K562 (cell line): ENCODE data around the gene ACTR3C. TPM values are rescaled to one million over a fixed set of nuclear protein-coding genes. Genes with fewer than 3 reads are reported as not detected.
A peak's percentile ranks its signal among the peaks of the same experiment; 100 is the strongest.

Source experiments
- EGR1 ChIP-seq: fragments of 450-650 bp; conservative IDR thresholded peaks from 2 replicates; pipeline ENCODE4 v1.6.1; 2017; ENCODE audit warnings: mild to moderate bottlenecking
- HNRNPLL ChIP-seq: fragments of 200-400 bp; formaldehyde crosslinking; IDR thresholded peaks from 2 replicates; pipeline ENCODE4 v1.6.1; 2017; ENCODE audit warnings: low read length, low read depth, mild to moderate bottlenecking; ENCODE audit not compliant: poor library complexity, severe bottlenecking
- KAT7 ChIP-seq: sonication (generic); formaldehyde crosslinking; IDR thresholded peaks from 2 replicates; pipeline ENCODE4 v1.8.0; 2022; ENCODE audit warnings: missing genetic modification reagents, mild to moderate bottlenecking, borderline replicate concordance
- L3MBTL2 ChIP-seq: fragments of 450-650 bp; IDR thresholded peaks from 2 replicates; pipeline ENCODE4 v1.6.1; 2016; ENCODE audit warnings: mild to moderate bottlenecking, moderate library complexity
- SP1 ChIP-seq: sonication (generic); formaldehyde crosslinking; IDR thresholded peaks from 2 replicates; pipeline ENCODE4 v1.8.1; 2022; ENCODE audit warnings: mild to moderate bottlenecking, missing genetic modification reagents
- ZEB2 ChIP-seq: fragments of 450-650 bp; IDR thresholded peaks from 2 replicates; pipeline ENCODE4 v1.6.1; 2016
- ZNF274 ChIP-seq: IDR thresholded peaks from 2 replicates; pipeline ENCODE4 v1.6.1; 2011; ENCODE audit warnings: low read depth, mild to moderate bottlenecking, low read length, moderate library complexity, borderline replicate concordance
- ZNF766 ChIP-seq: fragments of 200-800 bp; sonication (Bioruptor generic); conservative IDR thresholded peaks from 2 replicates; pipeline ENCODE4 v1.6.1; 2016; ENCODE audit warnings: missing genetic modification characterization, missing compliant biosample characterization
- polyA plus RNA-seq, 8 experiments: library from polyadenylated mRNA; depleted of rRNA in 4 of 8; stranded (reverse) in 5 of 8; unstranded in 3 of 8; fragments of >200 nt; fragmentation: Nextera tagmentation in 2 of 8; fragmentation: Illumina TruSeq in 1 of 8; extraction: Ambion mirVana in 2 of 8; extraction: Trizol in 1 of 8; gene quantifications; 2 replicates each; pipeline versions ENCODE4 v1.2.1 to v1.2.3, GENCODE V29; 2011 to 2014; ENCODE audit warnings: inconsistent platforms in 1 of 8, missing spikeins in 1 of 8
- total RNA-seq, 7 experiments: library from RNA; depleted of rRNA in 6 of 7; stranded (reverse); fragments of >200 nt in 6 of 7; fragmentation: Illumina TruSeq in 2 of 7; extraction: Trizol in 2 of 7; gene quantifications; 2 replicates each; pipeline versions ENCODE4 v1.2.1 to v1.2.3, GENCODE V29; 2011 to 2021; ENCODE audit warnings: low replicate concordance in 1 of 7
- TF ChIP-seq, protein P1 (sequence below): fragments of 450-650 bp; IDR thresholded peaks from 2 replicates; pipeline ENCODE4 v1.6.1; 2016; ENCODE audit warnings: borderline replicate concordance
- TF ChIP-seq, protein P2 (sequence below): sonication (generic); formaldehyde crosslinking; IDR thresholded peaks from 2 replicates; pipeline ENCODE4 v1.8.0; 2022; ENCODE audit warnings: mild to moderate bottlenecking, low read depth, missing genetic modification reagents
- TF ChIP-seq, protein P3 (sequence below): sonication (generic); formaldehyde crosslinking; IDR thresholded peaks from 2 replicates; pipeline ENCODE4 v1.8.0; 2022; ENCODE audit warnings: mild to moderate bottlenecking, missing genetic modification reagents
- TF ChIP-seq, protein P4 (sequence below): fragments of 250-450 bp; sonication (Bioruptor Pico); IDR thresholded peaks from 2 replicates; pipeline ENCODE4 v1.4.0; 2020
- TF ChIP-seq, protein P5 (sequence below): sonication (generic); formaldehyde crosslinking; IDR thresholded peaks from 2 replicates; pipeline ENCODE4 v1.8.1; 2022; ENCODE audit warnings: missing genetic modification reagents

ACTR3C gene
- total and polyA plus RNA-seq, 9 of the 15 experiments (the other 6 are each of a cell fraction or from before 2014, with no cell fraction given) = 9.0 to 35.4 (median 13.3) TPM

DNA sequence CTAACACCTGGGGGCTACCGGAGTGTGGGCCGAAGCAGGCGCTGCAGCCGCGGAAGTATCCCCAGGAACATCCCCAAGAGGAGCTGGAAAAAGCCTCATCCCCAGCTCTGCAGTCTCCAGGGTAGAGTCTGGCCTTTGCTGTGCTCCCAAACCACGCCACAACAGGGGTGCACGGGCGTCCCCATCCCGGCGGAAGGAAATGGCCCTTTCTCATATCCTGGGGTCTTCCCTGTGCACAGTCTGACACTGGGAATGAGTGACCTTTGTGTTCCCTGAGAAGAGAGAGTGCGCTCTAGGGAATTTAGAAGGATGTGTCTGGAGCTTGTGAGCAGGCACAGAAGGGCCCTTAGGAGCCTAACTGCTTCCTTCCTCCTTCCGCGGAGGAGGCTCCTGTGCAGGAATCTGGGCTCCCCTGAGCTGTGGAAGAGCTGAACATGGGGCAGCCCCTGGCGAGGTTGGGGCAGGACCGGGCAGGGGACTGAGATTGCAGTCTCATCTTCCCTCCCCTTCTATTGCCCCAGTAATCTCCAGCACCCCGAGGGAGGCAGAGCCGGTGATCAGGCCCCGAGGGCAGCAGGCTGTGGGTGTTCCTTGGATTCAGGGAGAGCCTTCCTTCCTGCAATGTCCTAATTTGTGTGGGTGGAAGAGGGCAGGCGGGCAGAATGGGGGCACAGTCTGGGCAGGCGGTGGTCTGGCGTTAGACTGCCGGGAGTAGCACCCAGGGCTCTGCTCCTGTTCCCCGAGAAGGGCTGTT is 46.6 kb upstream of the ACTR3C start (continued):
- TF ChIP-seq, protein P1, sequence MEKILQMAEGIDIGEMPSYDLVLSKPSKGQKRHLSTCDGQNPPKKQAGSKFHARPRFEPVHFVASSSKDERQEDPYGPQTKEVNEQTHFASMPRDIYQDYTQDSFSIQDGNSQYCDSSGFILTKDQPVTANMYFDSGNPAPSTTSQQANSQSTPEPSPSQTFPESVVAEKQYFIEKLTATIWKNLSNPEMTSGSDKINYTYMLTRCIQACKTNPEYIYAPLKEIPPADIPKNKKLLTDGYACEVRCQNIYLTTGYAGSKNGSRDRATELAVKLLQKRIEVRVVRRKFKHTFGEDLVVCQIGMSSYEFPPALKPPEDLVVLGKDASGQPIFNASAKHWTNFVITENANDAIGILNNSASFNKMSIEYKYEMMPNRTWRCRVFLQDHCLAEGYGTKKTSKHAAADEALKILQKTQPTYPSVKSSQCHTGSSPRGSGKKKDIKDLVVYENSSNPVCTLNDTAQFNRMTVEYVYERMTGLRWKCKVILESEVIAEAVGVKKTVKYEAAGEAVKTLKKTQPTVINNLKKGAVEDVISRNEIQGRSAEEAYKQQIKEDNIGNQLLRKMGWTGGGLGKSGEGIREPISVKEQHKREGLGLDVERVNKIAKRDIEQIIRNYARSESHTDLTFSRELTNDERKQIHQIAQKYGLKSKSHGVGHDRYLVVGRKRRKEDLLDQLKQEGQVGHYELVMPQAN = no peak
- TF ChIP-seq, protein P2, sequence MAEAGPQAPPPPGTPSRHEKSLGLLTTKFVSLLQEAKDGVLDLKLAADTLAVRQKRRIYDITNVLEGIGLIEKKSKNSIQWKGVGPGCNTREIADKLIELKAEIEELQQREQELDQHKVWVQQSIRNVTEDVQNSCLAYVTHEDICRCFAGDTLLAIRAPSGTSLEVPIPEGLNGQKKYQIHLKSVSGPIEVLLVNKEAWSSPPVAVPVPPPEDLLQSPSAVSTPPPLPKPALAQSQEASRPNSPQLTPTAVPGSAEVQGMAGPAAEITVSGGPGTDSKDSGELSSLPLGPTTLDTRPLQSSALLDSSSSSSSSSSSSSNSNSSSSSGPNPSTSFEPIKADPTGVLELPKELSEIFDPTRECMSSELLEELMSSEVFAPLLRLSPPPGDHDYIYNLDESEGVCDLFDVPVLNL (CRISPR knock-in tag) = peak; percentile 63; the same call in 1 of the 2 replicates
- TF ChIP-seq, protein P3, sequence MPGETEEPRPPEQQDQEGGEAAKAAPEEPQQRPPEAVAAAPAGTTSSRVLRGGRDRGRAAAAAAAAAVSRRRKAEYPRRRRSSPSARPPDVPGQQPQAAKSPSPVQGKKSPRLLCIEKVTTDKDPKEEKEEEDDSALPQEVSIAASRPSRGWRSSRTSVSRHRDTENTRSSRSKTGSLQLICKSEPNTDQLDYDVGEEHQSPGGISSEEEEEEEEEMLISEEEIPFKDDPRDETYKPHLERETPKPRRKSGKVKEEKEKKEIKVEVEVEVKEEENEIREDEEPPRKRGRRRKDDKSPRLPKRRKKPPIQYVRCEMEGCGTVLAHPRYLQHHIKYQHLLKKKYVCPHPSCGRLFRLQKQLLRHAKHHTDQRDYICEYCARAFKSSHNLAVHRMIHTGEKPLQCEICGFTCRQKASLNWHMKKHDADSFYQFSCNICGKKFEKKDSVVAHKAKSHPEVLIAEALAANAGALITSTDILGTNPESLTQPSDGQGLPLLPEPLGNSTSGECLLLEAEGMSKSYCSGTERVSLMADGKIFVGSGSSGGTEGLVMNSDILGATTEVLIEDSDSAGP (CRISPR knock-in tag) = 0 out of 2 replicates have a peak, but pooled peaks have one; percentile 16
- TF ChIP-seq SP1 (CRISPR knock-in tag) (peak; percentile 66; the same call in 1 of the 2 replicates), ZNF274 (no peak), EGR1 (peak; percentile 17; the same call in 1 of the 2 replicates), KAT7 (CRISPR knock-in tag) (0 out of 2 replicates have a peak, but pooled peaks have one; percentile 9), ZNF766 (CRISPR knock-in tag) (no peak), L3MBTL2 (no peak), ZEB2 (no peak), HNRNPLL (peak; percentile 26)
- TF ChIP-seq, protein P4, sequence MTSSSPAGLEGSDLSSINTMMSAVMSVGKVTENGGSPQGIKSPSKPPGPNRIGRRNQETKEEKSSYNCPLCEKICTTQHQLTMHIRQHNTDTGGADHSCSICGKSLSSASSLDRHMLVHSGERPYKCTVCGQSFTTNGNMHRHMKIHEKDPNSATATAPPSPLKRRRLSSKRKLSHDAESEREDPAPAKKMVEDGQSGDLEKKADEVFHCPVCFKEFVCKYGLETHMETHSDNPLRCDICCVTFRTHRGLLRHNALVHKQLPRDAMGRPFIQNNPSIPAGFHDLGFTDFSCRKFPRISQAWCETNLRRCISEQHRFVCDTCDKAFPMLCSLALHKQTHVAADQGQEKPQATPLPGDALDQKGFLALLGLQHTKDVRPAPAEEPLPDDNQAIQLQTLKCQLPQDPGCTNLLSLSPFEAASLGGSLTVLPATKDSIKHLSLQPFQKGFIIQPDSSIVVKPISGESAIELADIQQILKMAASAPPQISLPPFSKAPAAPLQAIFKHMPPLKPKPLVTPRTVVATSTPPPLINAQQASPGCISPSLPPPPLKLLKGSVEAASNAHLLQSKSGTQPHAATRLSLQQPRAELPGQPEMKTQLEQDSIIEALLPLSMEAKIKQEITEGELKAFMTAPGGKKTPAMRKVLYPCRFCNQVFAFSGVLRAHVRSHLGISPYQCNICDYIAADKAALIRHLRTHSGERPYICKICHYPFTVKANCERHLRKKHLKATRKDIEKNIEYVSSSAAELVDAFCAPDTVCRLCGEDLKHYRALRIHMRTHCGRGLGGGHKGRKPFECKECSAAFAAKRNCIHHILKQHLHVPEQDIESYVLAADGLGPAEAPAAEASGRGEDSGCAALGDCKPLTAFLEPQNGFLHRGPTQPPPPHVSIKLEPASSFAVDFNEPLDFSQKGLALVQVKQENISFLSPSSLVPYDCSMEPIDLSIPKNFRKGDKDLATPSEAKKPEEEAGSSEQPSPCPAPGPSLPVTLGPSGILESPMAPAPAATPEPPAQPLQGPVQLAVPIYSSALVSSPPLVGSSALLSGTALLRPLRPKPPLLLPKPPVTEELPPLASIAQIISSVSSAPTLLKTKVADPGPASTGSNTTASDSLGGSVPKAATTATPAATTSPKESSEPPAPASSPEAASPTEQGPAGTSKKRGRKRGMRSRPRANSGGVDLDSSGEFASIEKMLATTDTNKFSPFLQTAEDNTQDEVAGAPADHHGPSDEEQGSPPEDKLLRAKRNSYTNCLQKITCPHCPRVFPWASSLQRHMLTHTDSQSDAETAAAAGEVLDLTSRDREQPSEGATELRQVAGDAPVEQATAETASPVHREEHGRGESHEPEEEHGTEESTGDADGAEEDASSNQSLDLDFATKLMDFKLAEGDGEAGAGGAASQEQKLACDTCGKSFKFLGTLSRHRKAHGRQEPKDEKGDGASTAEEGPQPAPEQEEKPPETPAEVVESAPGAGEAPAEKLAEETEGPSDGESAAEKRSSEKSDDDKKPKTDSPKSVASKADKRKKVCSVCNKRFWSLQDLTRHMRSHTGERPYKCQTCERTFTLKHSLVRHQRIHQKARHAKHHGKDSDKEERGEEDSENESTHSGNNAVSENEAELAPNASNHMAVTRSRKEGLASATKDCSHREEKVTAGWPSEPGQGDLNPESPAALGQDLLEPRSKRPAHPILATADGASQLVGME = peak; percentile 47; the same call in 1 of the 2 replicates
- TF ChIP-seq, protein P5, sequence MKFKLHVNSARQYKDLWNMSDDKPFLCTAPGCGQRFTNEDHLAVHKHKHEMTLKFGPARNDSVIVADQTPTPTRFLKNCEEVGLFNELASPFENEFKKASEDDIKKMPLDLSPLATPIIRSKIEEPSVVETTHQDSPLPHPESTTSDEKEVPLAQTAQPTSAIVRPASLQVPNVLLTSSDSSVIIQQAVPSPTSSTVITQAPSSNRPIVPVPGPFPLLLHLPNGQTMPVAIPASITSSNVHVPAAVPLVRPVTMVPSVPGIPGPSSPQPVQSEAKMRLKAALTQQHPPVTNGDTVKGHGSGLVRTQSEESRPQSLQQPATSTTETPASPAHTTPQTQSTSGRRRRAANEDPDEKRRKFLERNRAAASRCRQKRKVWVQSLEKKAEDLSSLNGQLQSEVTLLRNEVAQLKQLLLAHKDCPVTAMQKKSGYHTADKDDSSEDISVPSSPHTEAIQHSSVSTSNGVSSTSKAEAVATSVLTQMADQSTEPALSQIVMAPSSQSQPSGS (CRISPR knock-in tag) = no peak
